Skin of body (tissue), 1 donor: Measurements from ENCODE around the gene DCTN5. TPM values are rescaled to one million over a fixed set of nuclear protein-coding genes. Genes with fewer than 3 reads are reported as not detected.

Experiments used
- total RNA-seq: library from RNA; depleted of rRNA; stranded (reverse); fragments of >200 nt; gene quantifications from one replicate; pipeline ENCODE4 v1.2.3, GENCODE V29; 2014

DCTN5 gene
- total RNA-seq, 1 donor from 2014 or later: 25.4 TPM

Other genes with a start within 250 kb of the DCTN5 start
- 24.7 TPM for gene COG7, start 188.3 kb upstream of the DCTN5 start, total RNA-seq
- gene GGA2, start 131.0 kb upstream of the DCTN5 start, total RNA-seq: 45.0 TPM
- gene EARS2, start 84.1 kb upstream of the DCTN5 start, total RNA-seq: 22.1 TPM
- 31.9 TPM for gene UBFD1, start 83.7 kb upstream of the DCTN5 start, total RNA-seq
- gene NDUFAB1, start 45.1 kb upstream of the DCTN5 start, total RNA-seq: 74.9 TPM
- 7.4 TPM for gene PALB2, start 156 bp upstream of the DCTN5 start, total RNA-seq
- gene PLK1, start 37.4 kb downstream of the DCTN5 start, total RNA-seq: 5.1 TPM
- gene ERN2, start 71.8 kb downstream of the DCTN5 start, total RNA-seq: not detected
- 5.1 TPM for gene CHP2, start 113.6 kb downstream of the DCTN5 start, total RNA-seq
- 3.2 TPM for gene PRKCB, start 194.5 kb downstream of the DCTN5 start, total RNA-seq